Trophoblast cell (in vitro differentiated cells and primary cell): ENCODE results near the gene PIK3R3.
"Not testable (repeated sequence)": the region's sequence is repeated elsewhere in the genome, so short reads cannot be mapped to it uniquely, and the experiment has no call there.

ENCODE experiments used
- DNase-seq, 2 donors: peaks; one replicate each; pipeline ENCODE4 v3.0.0-alpha.2; 2016
- H2AFZ ChIP-seq: 2 replicates; pipeline ENCODE4 v1.6.1; 2013; ENCODE audit warnings: low read length, moderate library complexity, mild to moderate bottlenecking; ENCODE audit not compliant: insufficient read depth, poor library complexity
- H2AK5ac ChIP-seq: 2 replicates; pipeline ENCODE4 v1.6.1; 2013; ENCODE audit warnings: mild to moderate bottlenecking, low read length
- H2BK120ac ChIP-seq: 2 replicates; pipeline ENCODE4 v1.6.1; 2013; ENCODE audit warnings: low read length, mild to moderate bottlenecking, moderate library complexity; ENCODE audit not compliant: insufficient read depth, poor library complexity
- H2BK12ac ChIP-seq: 2 replicates; pipeline ENCODE4 v1.6.1; 2013; ENCODE audit warnings: mild to moderate bottlenecking, low read length, moderate library complexity
- H2BK5ac ChIP-seq: 2 replicates; pipeline ENCODE4 v1.6.1; 2013; ENCODE audit warnings: low read length, low read depth, moderate library complexity, mild to moderate bottlenecking; ENCODE audit not compliant: poor library complexity
- H3K14ac ChIP-seq: 2 replicates; pipeline ENCODE4 v1.6.1; 2013; ENCODE audit warnings: mild to moderate bottlenecking, low read length
- H3K18ac ChIP-seq: 2 replicates; pipeline ENCODE4 v1.6.1; 2013; ENCODE audit warnings: mild to moderate bottlenecking, low read length
- H3K23ac ChIP-seq: 2 replicates; pipeline ENCODE4 v1.6.1; 2013; ENCODE audit warnings: low read length
- H3K27ac ChIP-seq: 2 replicates; pipeline ENCODE4 v1.5.1; 2013; ENCODE audit warnings: low read depth, mild to moderate bottlenecking, inconsistent platforms, low read length, moderate library complexity
- H3K27me3 ChIP-seq: 2 replicates; pipeline ENCODE4 v1.6.1; 2013; ENCODE audit warnings: inconsistent platforms, mild to moderate bottlenecking, low read length, moderate library complexity; ENCODE audit not compliant: insufficient read depth
- H3K36me3 ChIP-seq, 2 experiments: 1 replicate in 1 of 2; 2 replicates in 1 of 2; pipeline ENCODE4 v1.6.1; 2013; ENCODE audit warnings: low read length in 2 of 2, mild to moderate bottlenecking in 2 of 2, moderate library complexity in 1 of 2; ENCODE audit not compliant: insufficient read depth in 2 of 2, control insufficient read depth in 1 of 2
- H3K4ac ChIP-seq: 2 replicates; pipeline ENCODE4 v1.6.1; 2013; ENCODE audit warnings: low read depth, mild to moderate bottlenecking, low read length, moderate library complexity
- H3K4me1 ChIP-seq, 2 experiments: 1 replicate in 1 of 2; 2 replicates in 1 of 2; pipeline ENCODE4 v1.6.1; 2013; ENCODE audit warnings: low read length in 2 of 2, mild to moderate bottlenecking in 2 of 2, moderate library complexity in 1 of 2; ENCODE audit not compliant: insufficient read depth in 2 of 2, control insufficient read depth in 1 of 2
- H3K4me2 ChIP-seq: 2 replicates; pipeline ENCODE4 v1.6.1; 2013; ENCODE audit warnings: inconsistent platforms, mild to moderate bottlenecking, low read length, moderate library complexity
- H3K4me3 ChIP-seq: 2 replicates; pipeline ENCODE4 v1.5.1; 2013; ENCODE audit warnings: mild to moderate bottlenecking, low read depth, low read length, inconsistent platforms
- H3K79me1 ChIP-seq: one replicate; pipeline ENCODE4 v1.6.1; 2013; ENCODE audit warnings: low read length
- H3K79me2 ChIP-seq: 2 replicates; pipeline ENCODE4 v1.6.1; 2013; ENCODE audit warnings: low read length, mild to moderate bottlenecking; ENCODE audit not compliant: control insufficient read depth, insufficient read depth, poor library complexity
- H3K9ac ChIP-seq: 2 replicates; pipeline ENCODE4 v1.6.1; 2013; ENCODE audit warnings: mild to moderate bottlenecking, low read length
- H3K9me3 ChIP-seq: 2 replicates; pipeline ENCODE4 v1.6.1; 2013; ENCODE audit warnings: low read depth, mild to moderate bottlenecking, control low read depth, inconsistent platforms, low read length; ENCODE audit not compliant: insufficient read depth
- H4K12ac ChIP-seq: 2 replicates; pipeline ENCODE4 v1.6.1; 2013; ENCODE audit warnings: low read depth, mild to moderate bottlenecking, low read length, moderate library complexity
- H4K8ac ChIP-seq: 2 replicates; pipeline ENCODE4 v1.6.1; 2013; ENCODE audit warnings: low read depth, mild to moderate bottlenecking, low read length, moderate library complexity
- H4K91ac ChIP-seq: one replicate; pipeline ENCODE4 v1.6.1; 2013; ENCODE audit warnings: low read depth, mild to moderate bottlenecking, low read length, moderate library complexity
- WGBS: extraction: QIAGEN DNeasy Blood & Tissue Kit; methylation state at CpG from one replicate; pipeline ENCODE4 v1.1.7; 2013; ENCODE audit warnings: missing lambda C conversion rate; ENCODE audit not compliant: insufficient read length, insufficient coverage; ENCODE audit errors: extremely low coverage; 5-methylcytosine and 5-hydroxymethylcytosine counted together

PIK3R3 gene

GRCh38 chr1:46061146-46061545, 71.3 kb downstream of the PIK3R3 start:
- H2AK5ac ChIP-seq: no peak overlapping the region
- H3K79me2 ChIP-seq: no peaks in the 10 kb centered on the region
- H4K91ac ChIP-seq: no peak overlapping the region
- H2BK5ac ChIP-seq: no peak overlapping the region
- no peak overlapping the region for H3K9ac ChIP-seq
- no peak overlapping the region for H3K23ac ChIP-seq
- WGBS: no CpG with 5 or more reads among the region's 3 CpGs
- H3K36me3 ChIP-seq: peaks cover 5 to 6% of the 10 kb centered on the region in 2 experiments
- no peak overlapping the region for H3K18ac ChIP-seq
- H3K27ac ChIP-seq: no peak overlapping the region
- no peak overlapping the region for H3K14ac ChIP-seq
- peaks cover 6% of the 10 kb centered on the region for H3K9me3 ChIP-seq
- H3K4me3 ChIP-seq: no peak overlapping the region
- no peak overlapping the region for H2AFZ ChIP-seq
- no peak overlapping the region for H2BK12ac ChIP-seq
- no peak for DNase-seq
- no peak overlapping the region for H3K4ac ChIP-seq
- no peak overlapping the region for H4K8ac ChIP-seq
- no peaks in the 10 kb centered on the region for H3K4me1 ChIP-seq
- no peak overlapping the region for H2BK120ac ChIP-seq
- H3K27me3 ChIP-seq: no peaks in the 10 kb centered on the region
- H3K79me1 ChIP-seq: no peaks in the 10 kb centered on the region
- no peak overlapping the region for H3K4me2 ChIP-seq
- no peak overlapping the region for H4K12ac ChIP-seq

- Histone ChIP-seq H3K27ac (no peak overlapping the region), H3K18ac (no peak overlapping the region), H3K9ac (no peak overlapping the region), H2AK5ac (no peak overlapping the region), H3K14ac (no peak overlapping the region), H2BK12ac (no peak overlapping the region), H4K12ac (no peak overlapping the region), H3K23ac (no peak overlapping the region), H2AFZ (no peak overlapping the region), H3K36me3 (peaks cover 5 to 6% of the 10 kb centered on the region in 2 experiments), H3K4me3 (no peak overlapping the region), H2BK5ac (no peak overlapping the region), H3K4ac (no peak overlapping the region), H3K79me2 (no peaks in the 10 kb centered on the region), H4K8ac (no peak overlapping the region), H3K4me2 (no peak overlapping the region), H2BK120ac (no peak overlapping the region), H3K4me1 (no peaks in the 10 kb centered on the region), H3K27me3 (no peaks in the 10 kb centered on the region), H4K91ac (no peak overlapping the region), H3K79me1 (no peaks in the 10 kb centered on the region), H3K9me3 (peaks cover 6% of the 10 kb centered on the region)
- no CpG with 5 or more reads among the region's 5 CpGs for WGBS
- no peak for DNase-seq
These were observed 73.5 kb downstream of the PIK3R3 start for GRCh38 chr1:46058936-46059335.

- Histone ChIP-seq H2BK5ac (no peak overlapping the region), H3K4me1 (no peaks in the 10 kb centered on the region), H3K4me2 (no peak overlapping the region), H2BK120ac (no peak overlapping the region), H2AK5ac (no peak overlapping the region), H3K79me2 (no peaks in the 10 kb centered on the region), H3K18ac (no peak overlapping the region), H3K27ac (no peak overlapping the region), H3K9me3 (peaks cover 6% of the 10 kb centered on the region), H2BK12ac (no peak overlapping the region), H4K91ac (no peak overlapping the region), H4K12ac (no peak overlapping the region), H3K23ac (no peak overlapping the region), H4K8ac (no peak overlapping the region), H3K27me3 (no peaks in the 10 kb centered on the region), H3K14ac (no peak overlapping the region), H3K36me3 (peaks cover 5 to 6% of the 10 kb centered on the region in 2 experiments), H3K4me3 (no peak overlapping the region), H3K9ac (no peak overlapping the region), H3K4ac (no peak overlapping the region), H2AFZ (no peak overlapping the region), H3K79me1 (no peaks in the 10 kb centered on the region)
- DNase-seq: no peak
- no CpG with 5 or more reads among the region's 3 CpGs for WGBS
These were observed 74.6 kb downstream of the PIK3R3 start for GRCh38 chr1:46057781-46058180.

- not testable (repeated sequence) for H4K8ac ChIP-seq, H3K9ac ChIP-seq, H3K9me3 ChIP-seq, DNase-seq, H4K12ac ChIP-seq, H3K4ac ChIP-seq, H3K36me3 ChIP-seq, H2BK12ac ChIP-seq, H2AFZ ChIP-seq, H3K14ac ChIP-seq, H2BK120ac ChIP-seq, H3K18ac ChIP-seq, H3K79me1 ChIP-seq, H3K23ac ChIP-seq, H3K79me2 ChIP-seq, H3K4me2 ChIP-seq, H3K27ac ChIP-seq, H3K27me3 ChIP-seq, H3K4me3 ChIP-seq, H3K4me1 ChIP-seq, H2AK5ac ChIP-seq, H4K91ac ChIP-seq, H2BK5ac ChIP-seq
- WGBS: no CpG with 5 or more reads among the region's 4 CpGs
These were observed 75.2 kb downstream of the PIK3R3 start for GRCh38 chr1:46057215-46057614.
